ENCODE results near the gene CIART.
"Not testable (repeated sequence)": the region's sequence is repeated elsewhere in the genome, so short reads cannot be mapped to it uniquely, and the experiment has no call there.

Gene CIART

DNA sequence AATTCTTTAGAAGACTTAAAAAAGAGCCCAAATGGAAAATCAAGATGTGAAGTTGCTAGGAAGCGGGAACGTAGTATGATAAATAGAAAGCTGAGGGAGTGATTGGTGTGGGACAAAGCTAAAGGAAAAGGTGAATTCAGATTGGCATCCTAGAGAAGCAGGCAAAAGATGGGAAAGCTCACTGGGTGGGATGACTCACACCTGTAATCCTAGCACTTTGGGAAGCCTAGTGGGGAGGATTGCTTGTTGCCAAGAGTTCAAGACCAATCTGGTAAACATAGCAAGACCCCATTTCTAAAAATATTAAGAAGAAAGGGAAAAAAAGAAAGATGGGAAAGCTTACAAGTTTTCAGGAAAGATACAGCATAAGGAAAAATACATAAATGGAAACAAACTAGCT, 13.1 kb downstream of the CIART start:
- Histone ChIP-seq H3K36me3 (ENCODE audit: control insufficient read depth, insufficient read depth, low read length) (no peaks in the 10 kb centered on the region), H3K9ac (ENCODE audit: low read length) (no peak overlapping the region), H3K4me1 (ENCODE audit: control insufficient read depth, insufficient read depth, low read length) (peaks cover 4% of the 10 kb centered on the region)

DNA sequence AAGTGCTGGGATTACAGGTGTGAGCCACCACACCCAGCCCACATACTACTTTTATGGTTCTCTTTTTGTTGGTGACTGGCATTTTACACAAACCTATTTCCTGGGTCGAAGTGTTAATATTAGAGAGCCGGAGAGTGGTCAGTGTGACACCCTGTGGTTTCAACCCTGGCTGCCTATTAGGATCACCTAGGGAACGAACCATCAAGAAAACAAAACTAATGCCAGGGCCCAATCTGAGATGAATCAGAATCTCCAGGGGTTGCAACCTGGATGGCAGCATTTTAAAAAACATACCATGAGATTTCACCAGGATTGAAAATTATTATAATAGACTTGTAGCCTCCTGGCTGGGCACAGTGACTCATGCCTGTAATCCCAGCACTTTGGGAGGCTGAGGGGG, 17.4 kb downstream of the CIART start:
- Histone ChIP-seq H3K4me1 (ENCODE audit: control insufficient read depth, insufficient read depth, low read length) (no peaks in the 10 kb centered on the region), H3K9me3 (ENCODE audit: control insufficient read depth, low read length) (no peaks in the 10 kb centered on the region), H3K9ac (ENCODE audit: low read length) (no peak overlapping the region), H3K4me3 (ENCODE audit: low read length) (no peak overlapping the region), H3K27me3 (ENCODE audit: control insufficient read depth, insufficient read depth, low read length) (no peaks in the 10 kb centered on the region), H3K36me3 (ENCODE audit: control insufficient read depth, insufficient read depth, low read length) (no peaks in the 10 kb centered on the region)

More for the DNA sequence above, 13.1 kb downstream of the CIART start:
- Histone ChIP-seq H3K4me3 (ENCODE audit: low read length) (no peak overlapping the region), H3K27me3 (ENCODE audit: control insufficient read depth, insufficient read depth, low read length) (no peaks in the 10 kb centered on the region), H3K9me3 (ENCODE audit: control insufficient read depth, low read length) (no peaks in the 10 kb centered on the region)

DNA sequence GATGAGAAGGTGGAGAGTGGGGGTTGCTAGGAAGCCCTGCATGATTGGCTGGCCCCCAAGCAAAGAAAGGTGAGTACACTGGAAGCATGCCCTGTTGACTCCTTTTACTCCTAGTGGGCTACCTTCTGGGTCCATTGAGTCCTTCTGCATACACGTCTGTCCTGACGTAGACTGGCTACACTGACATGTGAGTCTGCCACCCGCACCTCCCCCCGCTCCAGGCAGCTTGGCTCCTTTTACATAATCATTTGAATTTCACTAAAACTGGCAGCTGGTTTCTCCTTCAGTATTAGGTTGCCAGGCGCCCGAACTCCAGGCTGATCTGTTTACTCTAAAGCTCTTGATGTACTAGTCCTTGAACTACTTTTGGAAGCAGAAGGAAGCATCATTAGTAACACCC, 20.0 kb downstream of the CIART start:
- Histone ChIP-seq H3K9ac (ENCODE audit: low read length) (no peak overlapping the region), H3K4me3 (ENCODE audit: low read length) (no peak overlapping the region), H3K9me3 (ENCODE audit: control insufficient read depth, low read length) (no peaks in the 10 kb centered on the region), H3K27me3 (ENCODE audit: control insufficient read depth, insufficient read depth, low read length) (no peaks in the 10 kb centered on the region), H3K36me3 (ENCODE audit: control insufficient read depth, insufficient read depth, low read length) (no peaks in the 10 kb centered on the region), H3K4me1 (ENCODE audit: control insufficient read depth, insufficient read depth, low read length) (no peaks in the 10 kb centered on the region)

DNA sequence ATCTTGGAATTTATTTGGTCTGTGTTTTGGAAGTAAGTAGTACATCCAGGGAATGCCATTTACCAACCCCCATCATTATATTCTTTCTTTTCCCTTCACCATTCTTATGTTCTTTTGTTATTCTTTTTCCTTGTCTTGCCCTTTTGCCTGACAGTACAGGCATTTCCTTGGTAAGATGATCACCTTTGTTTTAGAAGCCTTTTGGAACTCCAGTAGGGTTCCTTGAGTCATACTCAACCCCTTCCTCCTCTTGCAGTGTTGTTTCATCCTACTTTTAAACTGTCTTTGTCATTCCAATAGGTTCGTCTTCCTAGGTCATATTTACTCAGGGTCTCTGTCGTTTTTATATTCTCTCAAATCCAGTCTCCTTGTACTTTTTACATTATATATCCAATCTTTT, 20.5 kb downstream of the CIART start:
- Histone ChIP-seq H3K4me1 (ENCODE audit: control insufficient read depth, insufficient read depth, low read length) (no peaks in the 10 kb centered on the region), H3K36me3 (ENCODE audit: control insufficient read depth, insufficient read depth, low read length) (peaks cover 4% of the 10 kb centered on the region), H3K4me3 (ENCODE audit: low read length) (no peak overlapping the region), H3K27me3 (ENCODE audit: control insufficient read depth, insufficient read depth, low read length) (no peaks in the 10 kb centered on the region), H3K9ac (ENCODE audit: low read length) (no peak overlapping the region), H3K9me3 (ENCODE audit: control insufficient read depth, low read length) (no peaks in the 10 kb centered on the region)

DNA sequence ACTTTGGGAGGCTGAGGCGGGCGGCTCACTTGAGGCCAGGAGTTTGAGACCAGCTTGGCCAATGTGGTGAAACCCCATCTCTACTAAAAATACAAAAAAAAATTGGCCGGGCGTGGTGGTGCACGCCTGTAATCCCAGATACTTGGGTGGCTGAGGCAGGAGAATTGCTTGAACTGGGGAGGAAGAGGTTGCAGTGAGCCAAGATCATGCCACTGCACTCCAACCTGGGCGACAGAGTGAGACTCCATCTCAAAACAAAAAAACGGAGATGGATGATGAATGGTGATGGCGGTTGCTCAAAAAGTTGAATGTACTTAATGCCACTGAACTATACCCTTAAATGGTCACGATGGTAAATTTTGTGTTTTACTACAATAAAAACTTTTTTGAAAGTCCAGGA, 26.2 kb downstream of the CIART start:
- H3K4me3 ChIP-seq (ENCODE audit: low read length); H3K9ac ChIP-seq (ENCODE audit: low read length); H3K36me3 ChIP-seq (ENCODE audit: control insufficient read depth, insufficient read depth, low read length); H3K27me3 ChIP-seq (ENCODE audit: control insufficient read depth, insufficient read depth, low read length); H3K9me3 ChIP-seq (ENCODE audit: control insufficient read depth, low read length); H3K4me1 ChIP-seq (ENCODE audit: control insufficient read depth, insufficient read depth, low read length): not testable (repeated sequence)

DNA sequence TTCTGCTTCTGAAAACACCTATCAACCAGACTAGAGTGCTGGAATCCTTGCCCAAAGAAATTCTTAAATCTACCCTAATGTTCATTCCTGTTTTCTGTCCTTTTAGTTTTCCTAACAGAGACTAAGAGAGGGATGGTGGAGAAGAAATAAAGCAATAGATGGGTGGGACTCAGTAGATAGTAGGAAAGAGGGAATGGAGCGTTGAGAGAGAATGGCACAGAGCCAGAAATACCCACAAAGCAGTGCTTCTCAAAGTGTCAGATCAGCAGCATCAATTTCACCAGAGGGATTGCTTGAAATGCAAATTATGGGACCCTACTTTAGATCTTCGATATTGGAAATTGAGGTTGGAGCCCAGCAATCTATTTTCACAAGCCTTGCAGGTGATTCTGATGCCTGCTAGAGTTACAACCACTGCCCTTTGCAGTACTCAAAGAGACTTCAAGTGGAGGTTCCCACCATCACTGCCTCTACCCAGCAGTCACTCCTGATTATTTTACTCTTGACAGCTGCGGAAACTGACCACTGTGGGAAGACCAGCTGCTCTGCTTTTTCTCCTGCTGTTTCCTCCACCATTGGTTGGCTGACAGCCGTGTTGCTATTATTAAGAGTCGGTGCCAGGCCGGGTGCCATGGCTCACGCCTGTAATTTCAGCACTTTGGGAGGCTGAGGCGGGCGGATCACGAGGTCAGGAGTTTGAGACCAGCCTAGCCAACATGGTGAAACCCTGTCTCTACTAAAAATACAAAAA, 27.6 kb downstream of the CIART start:
- H3K4me3 ChIP-seq (ENCODE audit: low read length): no peak overlapping the region
- no peaks in the 10 kb centered on the region for H3K4me1 ChIP-seq (ENCODE audit: control insufficient read depth, insufficient read depth, low read length)
- H3K9ac ChIP-seq (ENCODE audit: low read length): no peak overlapping the region
- H3K36me3 ChIP-seq (ENCODE audit: control insufficient read depth, insufficient read depth, low read length): peaks cover 6% of the 10 kb centered on the region
- no peaks in the 10 kb centered on the region for H3K27me3 ChIP-seq (ENCODE audit: control insufficient read depth, insufficient read depth, low read length)
- H3K9me3 ChIP-seq (ENCODE audit: control insufficient read depth, low read length): no peaks in the 10 kb centered on the region

- H3K27me3 ChIP-seq (ENCODE audit: control insufficient read depth, insufficient read depth, low read length): no peaks in the 10 kb centered on the region
- no peaks in the 10 kb centered on the region for H3K4me1 ChIP-seq (ENCODE audit: control insufficient read depth, insufficient read depth, low read length)
- H3K9me3 ChIP-seq (ENCODE audit: control insufficient read depth, low read length): no peaks in the 10 kb centered on the region
- no peak overlapping the region for H3K4me3 ChIP-seq (ENCODE audit: low read length)
- H3K36me3 ChIP-seq (ENCODE audit: control insufficient read depth, insufficient read depth, low read length): peaks cover 6% of the 10 kb centered on the region
- H3K9ac ChIP-seq (ENCODE audit: low read length): no peak overlapping the region
Measured at GRCh38 chr1:150311762-150312161, 29.4 kb downstream of the CIART start.

GRCh38 chr1:150314691-150315090, 32.3 kb downstream of the CIART start:
- H3K4me1 ChIP-seq (ENCODE audit: control insufficient read depth, insufficient read depth, low read length); H3K9me3 ChIP-seq (ENCODE audit: control insufficient read depth, low read length); H3K27me3 ChIP-seq (ENCODE audit: control insufficient read depth, insufficient read depth, low read length); H3K9ac ChIP-seq (ENCODE audit: low read length); H3K36me3 ChIP-seq (ENCODE audit: control insufficient read depth, insufficient read depth, low read length); H3K4me3 ChIP-seq (ENCODE audit: low read length): not testable (repeated sequence)

GRCh38 chr1:150320667-150320978, 38.3 kb downstream of the CIART start:
- H3K4me3 ChIP-seq (ENCODE audit: low read length): peak overlapping the region; percentile 95

GRCh38 chr1:150321826-150322166, 39.4 kb downstream of the CIART start:
- Histone ChIP-seq H3K9ac (ENCODE audit: low read length) (peak overlapping the region; percentile 88), H3K4me1 (ENCODE audit: control insufficient read depth, insufficient read depth, low read length) (no peaks in the 10 kb centered on the region), H3K36me3 (ENCODE audit: control insufficient read depth, insufficient read depth, low read length) (no peaks in the 10 kb centered on the region), H3K4me3 (ENCODE audit: low read length) (peak overlapping the region; percentile 95), H3K27me3 (ENCODE audit: control insufficient read depth, insufficient read depth, low read length) (no peaks in the 10 kb centered on the region), H3K9me3 (ENCODE audit: control insufficient read depth, low read length) (no peaks in the 10 kb centered on the region)

More at GRCh38 chr1:150320667-150320978, 38.3 kb downstream of the CIART start:
- no peaks in the 10 kb centered on the region for H3K4me1 ChIP-seq (ENCODE audit: control insufficient read depth, insufficient read depth, low read length)
- no peak overlapping the region for H3K9ac ChIP-seq (ENCODE audit: low read length)
- no peaks in the 10 kb centered on the region for H3K9me3 ChIP-seq (ENCODE audit: control insufficient read depth, low read length)
- H3K36me3 ChIP-seq (ENCODE audit: control insufficient read depth, insufficient read depth, low read length): no peaks in the 10 kb centered on the region
- no peaks in the 10 kb centered on the region for H3K27me3 ChIP-seq (ENCODE audit: control insufficient read depth, insufficient read depth, low read length)

DNA sequence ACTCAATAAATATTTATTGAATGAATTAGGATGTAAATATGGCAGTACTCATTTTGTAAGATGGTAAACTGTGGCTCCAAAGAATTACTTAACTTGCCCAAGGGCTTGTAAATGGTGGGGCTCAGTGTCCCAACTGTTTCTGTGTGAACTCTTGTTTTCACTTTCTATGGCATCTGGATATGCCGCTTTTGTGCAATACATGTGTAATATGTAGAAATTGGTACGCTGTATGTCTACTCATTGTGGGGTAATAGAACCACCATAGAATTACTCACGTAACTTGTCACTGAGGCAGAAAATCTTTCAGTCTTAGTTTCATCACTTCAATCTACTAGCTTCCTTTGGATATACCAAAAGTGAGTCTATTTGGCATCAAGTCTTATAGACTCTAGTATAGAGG, 40.0 kb downstream of the CIART start:
- no peaks in the 10 kb centered on the region for H3K4me1 ChIP-seq (ENCODE audit: control insufficient read depth, insufficient read depth, low read length)
- H3K9me3 ChIP-seq (ENCODE audit: control insufficient read depth, low read length): no peaks in the 10 kb centered on the region
- H3K36me3 ChIP-seq (ENCODE audit: control insufficient read depth, insufficient read depth, low read length): no peaks in the 10 kb centered on the region
- peak overlapping the region; percentile 95 for H3K4me3 ChIP-seq (ENCODE audit: low read length)
- peak overlapping the region; percentile 88 for H3K9ac ChIP-seq (ENCODE audit: low read length)
- H3K27me3 ChIP-seq (ENCODE audit: control insufficient read depth, insufficient read depth, low read length): no peaks in the 10 kb centered on the region

DNA sequence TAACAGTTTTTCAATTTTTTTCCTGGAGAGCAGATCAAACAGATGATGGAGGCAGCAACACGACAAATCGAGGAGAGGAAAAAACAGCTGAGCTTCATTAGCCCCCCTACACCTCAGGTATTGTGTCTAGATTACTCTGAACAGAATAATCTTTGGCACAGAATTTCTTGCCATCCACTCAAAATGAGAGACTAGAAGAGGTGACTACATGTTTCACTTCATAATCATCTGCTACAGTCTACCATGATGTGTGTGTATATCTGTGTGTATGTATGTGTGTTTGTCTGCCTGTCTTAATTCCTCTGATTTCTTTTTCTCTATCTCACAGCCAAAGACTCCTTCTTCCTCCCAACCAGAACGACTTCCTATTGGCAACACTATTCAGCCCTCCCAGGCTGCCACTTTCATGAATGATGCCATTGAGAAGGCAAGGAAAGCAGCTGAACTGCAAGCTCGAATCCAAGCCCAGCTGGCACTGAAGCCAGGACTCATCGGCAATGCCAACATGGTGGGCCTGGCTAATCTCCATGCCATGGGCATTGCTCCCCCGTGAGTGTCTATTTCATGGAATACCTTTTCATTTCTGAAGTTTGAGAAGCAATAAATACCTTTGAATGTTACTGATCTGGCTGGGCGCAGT, 50.4 kb downstream of the CIART start:
- Histone ChIP-seq H3K27me3 (ENCODE audit: control insufficient read depth, insufficient read depth, low read length) (no peaks in the 10 kb centered on the region), H3K36me3 (ENCODE audit: control insufficient read depth, insufficient read depth, low read length) (peaks cover 5% of the 10 kb centered on the region), H3K9ac (ENCODE audit: low read length) (no peak overlapping the region), H3K9me3 (ENCODE audit: control insufficient read depth, low read length) (no peaks in the 10 kb centered on the region), H3K4me3 (ENCODE audit: low read length) (no peak overlapping the region), H3K4me1 (ENCODE audit: control insufficient read depth, insufficient read depth, low read length) (no peaks in the 10 kb centered on the region)
